GM21526 (cell line): Measurements from ENCODE around the gene CPLANE2.
"Not testable (repeated sequence)": the region's sequence is repeated elsewhere in the genome, so short reads cannot be mapped to it uniquely, and the experiment has no call there.

Source experiments
- ATAC-seq: cut with Tn5 transposase; IDR thresholded peaks from one replicate; pipeline ENCODE4 v1.9.1; 2021; ENCODE audit warnings: moderate library complexity; ENCODE audit not compliant: unreplicated experiment, low FRiP score

Gene CPLANE2

GRCh38 chr1:16231331-16232315, 5.4 kb downstream of the CPLANE2 start:
- no peak for ATAC-seq

- no peak for ATAC-seq
These were observed 6.2 kb downstream of the CPLANE2 start for GRCh38 chr1:16230744-16231143.

- ATAC-seq: no peak
These were observed 6.8 kb downstream of the CPLANE2 start for GRCh38 chr1:16229976-16230740.

- no peak for ATAC-seq
These were observed 10.3 kb downstream of the CPLANE2 start for GRCh38 chr1:16226490-16227179.

GRCh38 chr1:16226129-16226489, 10.9 kb downstream of the CPLANE2 start:
- ATAC-seq: no peak

- no peak for ATAC-seq
These were observed 12.5 kb downstream of the CPLANE2 start for GRCh38 chr1:16224472-16224871.

GRCh38 chr1:16222716-16223115, 14.3 kb downstream of the CPLANE2 start:
- ATAC-seq: not testable (repeated sequence)

- ATAC-seq: no peak
These were observed 15.5 kb downstream of the CPLANE2 start for GRCh38 chr1:16221499-16221898.

- ATAC-seq: no peak
These were observed 16.9 kb downstream of the CPLANE2 start for GRCh38 chr1:16219968-16220500.

- no peak for ATAC-seq
These were observed 18.3 kb downstream of the CPLANE2 start for GRCh38 chr1:16218674-16219071.

GRCh38 chr1:16218014-16218673, 18.8 kb downstream of the CPLANE2 start:
- no peak for ATAC-seq

- peak; percentile 65 for ATAC-seq
These were observed 19.8 kb downstream of the CPLANE2 start for GRCh38 chr1:16217061-16217785.

GRCh38 chr1:16215882-16216753, 20.9 kb downstream of the CPLANE2 start:
- ATAC-seq: no peak

- ATAC-seq: not testable (repeated sequence)
These were observed 21.7 kb downstream of the CPLANE2 start for GRCh38 chr1:16215240-16215639.

- not testable (repeated sequence) for ATAC-seq
These were observed 23.4 kb downstream of the CPLANE2 start for GRCh38 chr1:16213544-16213943.

GRCh38 chr1:16213013-16213412, 24.0 kb downstream of the CPLANE2 start:
- ATAC-seq: no peak

GRCh38 chr1:16212251-16212961, 24.6 kb downstream of the CPLANE2 start, which contains the start of gene ARHGEF19:
Gene ARHGEF19, minus strand, starts transcription at chr1:16212652. Its CDS starts 3,598 bp downstream, at chr1:16209054.
- no peak for ATAC-seq

- ATAC-seq: no peak
These were observed 25.2 kb downstream of the CPLANE2 start for GRCh38 chr1:16211824-16212223.
